ENCODE data around the gene CAMLG. TPM values are rescaled to one million over a fixed set of nuclear protein-coding genes. Genes with fewer than 3 reads are reported as not detected.

The CAMLG gene
- total and polyA plus RNA-seq, 2 of the 13 experiments (the other 11 are each of a cell fraction or from before 2014, with no cell fraction given) = 14.2 to 19.8 TPM

GRCh38 chr5:134758504-134759341 lies 20.4 kb downstream of the CAMLG start, which contains the start of gene DDX46 (continued):
- peak; percentile 75; the same call in 1 of the 2 replicates for TF ChIP-seq ZNF234 (CRISPR knock-in tag; conservative IDR thresholded peaks at IDR 0.05)
- TF ChIP-seq ATF3 (CRISPR knock-in tag; IDR thresholded peaks at IDR 0.05) = 0 out of 2 replicates have a peak, but pooled peaks have one; percentile 7
- TF ChIP-seq ZBTB43 (CRISPR knock-in tag; conservative IDR thresholded peaks at IDR 0.05) = 0 out of 2 replicates have a peak, but pooled peaks have one; percentile 50
- TF ChIP-seq ZNF275 (CRISPR knock-in tag; IDR thresholded peaks at IDR 0.05; ENCODE audit: borderline replicate concordance) = peak; percentile 93
- peak; percentile 88 for TF ChIP-seq ZNF280B (CRISPR knock-in tag; IDR thresholded peaks at IDR 0.05; ENCODE audit: borderline replicate concordance)
- TF ChIP-seq MBNL3 (CRISPR knock-in tag; conservative IDR thresholded peaks at IDR 0.05) = no peak
- TF ChIP-seq, protein P1, sequence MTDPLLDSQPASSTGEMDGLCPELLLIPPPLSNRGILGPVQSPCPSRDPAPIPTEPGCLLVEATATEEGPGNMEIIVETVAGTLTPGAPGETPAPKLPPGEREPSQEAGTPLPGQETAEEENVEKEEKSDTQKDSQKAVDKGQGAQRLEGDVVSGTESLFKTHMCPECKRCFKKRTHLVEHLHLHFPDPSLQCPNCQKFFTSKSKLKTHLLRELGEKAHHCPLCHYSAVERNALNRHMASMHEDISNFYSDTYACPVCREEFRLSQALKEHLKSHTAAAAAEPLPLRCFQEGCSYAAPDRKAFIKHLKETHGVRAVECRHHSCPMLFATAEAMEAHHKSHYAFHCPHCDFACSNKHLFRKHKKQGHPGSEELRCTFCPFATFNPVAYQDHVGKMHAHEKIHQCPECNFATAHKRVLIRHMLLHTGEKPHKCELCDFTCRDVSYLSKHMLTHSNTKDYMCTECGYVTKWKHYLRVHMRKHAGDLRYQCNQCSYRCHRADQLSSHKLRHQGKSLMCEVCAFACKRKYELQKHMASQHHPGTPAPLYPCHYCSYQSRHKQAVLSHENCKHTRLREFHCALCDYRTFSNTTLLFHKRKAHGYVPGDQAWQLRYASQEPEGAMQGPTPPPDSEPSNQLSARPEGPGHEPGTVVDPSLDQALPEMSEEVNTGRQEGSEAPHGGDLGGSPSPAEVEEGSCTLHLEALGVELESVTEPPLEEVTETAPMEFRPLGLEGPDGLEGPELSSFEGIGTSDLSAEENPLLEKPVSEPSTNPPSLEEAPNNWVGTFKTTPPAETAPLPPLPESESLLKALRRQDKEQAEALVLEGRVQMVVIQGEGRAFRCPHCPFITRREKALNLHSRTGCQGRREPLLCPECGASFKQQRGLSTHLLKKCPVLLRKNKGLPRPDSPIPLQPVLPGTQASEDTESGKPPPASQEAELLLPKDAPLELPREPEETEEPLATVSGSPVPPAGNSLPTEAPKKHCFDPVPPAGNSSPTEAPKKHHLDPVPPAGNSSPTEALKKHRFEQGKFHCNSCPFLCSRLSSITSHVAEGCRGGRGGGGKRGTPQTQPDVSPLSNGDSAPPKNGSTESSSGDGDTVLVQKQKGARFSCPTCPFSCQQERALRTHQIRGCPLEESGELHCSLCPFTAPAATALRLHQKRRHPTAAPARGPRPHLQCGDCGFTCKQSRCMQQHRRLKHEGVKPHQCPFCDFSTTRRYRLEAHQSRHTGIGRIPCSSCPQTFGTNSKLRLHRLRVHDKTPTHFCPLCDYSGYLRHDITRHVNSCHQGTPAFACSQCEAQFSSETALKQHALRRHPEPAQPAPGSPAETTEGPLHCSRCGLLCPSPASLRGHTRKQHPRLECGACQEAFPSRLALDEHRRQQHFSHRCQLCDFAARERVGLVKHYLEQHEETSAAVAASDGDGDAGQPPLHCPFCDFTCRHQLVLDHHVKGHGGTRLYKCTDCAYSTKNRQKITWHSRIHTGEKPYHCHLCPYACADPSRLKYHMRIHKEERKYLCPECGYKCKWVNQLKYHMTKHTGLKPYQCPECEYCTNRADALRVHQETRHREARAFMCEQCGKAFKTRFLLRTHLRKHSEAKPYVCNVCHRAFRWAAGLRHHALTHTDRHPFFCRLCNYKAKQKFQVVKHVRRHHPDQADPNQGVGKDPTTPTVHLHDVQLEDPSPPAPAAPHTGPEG (CRISPR knock-in tag; IDR thresholded peaks at IDR 0.05) = peak; percentile 85; the same call in 1 of the 2 replicates
- TF ChIP-seq CC2D1A (CRISPR knock-in tag; IDR thresholded peaks at IDR 0.05) = no peak
- TF ChIP-seq SALL2 (CRISPR knock-in tag; IDR thresholded peaks at IDR 0.05) = peak; percentile 90
- no peak for TF ChIP-seq ZNF10 (CRISPR knock-in tag; IDR thresholded peaks at IDR 0.05; ENCODE audit: borderline replicate concordance, low read depth)
- peak; percentile 52; the same call in 1 of the 2 replicates for TF ChIP-seq GPN1 (CRISPR knock-in tag; IDR thresholded peaks at IDR 0.05; ENCODE audit: borderline replicate concordance)
- TF ChIP-seq ZNF850 (CRISPR knock-in tag; conservative IDR thresholded peaks at IDR 0.05) = 0 out of 2 replicates have a peak, but pooled peaks have one; percentile 73
- TF ChIP-seq ZNF569 (CRISPR knock-in tag; IDR thresholded peaks at IDR 0.05; ENCODE audit: borderline replicate concordance) = 0 out of 2 replicates have a peak, but pooled peaks have one; percentile 22
- no peak for TF ChIP-seq LRRFIP1 (CRISPR knock-in tag; conservative IDR thresholded peaks at IDR 0.05)
